KMS-11 (cell line): ENCODE measurements around the gene SH3BP2.

Source experiments
- H2AFZ ChIP-seq: fragments of 200-600 bp; sonication (generic); 2 replicates; pipeline ENCODE4 v1.6.1; 2016; ENCODE audit warnings: antibody characterized with exemption, mixed run types, low read depth
- H3K27ac ChIP-seq: fragments of 200-600 bp; sonication (generic); 2 replicates; pipeline ENCODE4 v1.6.1; 2016; ENCODE audit warnings: mild to moderate bottlenecking, mixed run types
- H3K27me3 ChIP-seq: fragments of 200-600 bp; sonication (generic); 2 replicates; pipeline ENCODE4 v1.6.1; 2017; ENCODE audit warnings: mild to moderate bottlenecking, low read depth, mixed run types, moderate library complexity; ENCODE audit not compliant: insufficient read depth
- H3K36me3 ChIP-seq: fragments of 200-600 bp; sonication (generic); 2 replicates; pipeline ENCODE4 v1.6.1; 2017; ENCODE audit warnings: mild to moderate bottlenecking, mixed run types; ENCODE audit not compliant: insufficient read depth
- H3K4me1 ChIP-seq: fragments of 200-600 bp; sonication (generic); 2 replicates; pipeline ENCODE4 v1.6.1; 2016; ENCODE audit warnings: mild to moderate bottlenecking, low read depth, mixed run types; ENCODE audit not compliant: poor library complexity, severe bottlenecking
- H3K4me2 ChIP-seq: fragments of 200-600 bp; sonication (generic); 2 replicates; pipeline ENCODE4 v1.7.0; 2016; ENCODE audit warnings: mild to moderate bottlenecking, mixed run types
- H3K4me3 ChIP-seq: fragments of 200-600 bp; sonication (generic); IDR thresholded peaks from 2 replicates; pipeline ENCODE4 v1.6.1; 2017; ENCODE audit warnings: low read depth, low read length, mixed read lengths; ENCODE audit not compliant: insufficient read depth
- H3K79me2 ChIP-seq: fragments of 200-600 bp; sonication (generic); 2 replicates; pipeline ENCODE4 v1.6.1; 2016; ENCODE audit warnings: low read depth, mixed run types; ENCODE audit not compliant: insufficient read depth
- H3K9ac ChIP-seq: fragments of 200-600 bp; sonication (generic); 2 replicates; pipeline ENCODE4 v1.6.1; 2016; ENCODE audit warnings: mild to moderate bottlenecking, mixed run types
- H4K20me1 ChIP-seq: fragments of 200-600 bp; sonication (generic); 2 replicates; pipeline ENCODE4 v1.6.1; 2016; ENCODE audit warnings: mild to moderate bottlenecking, mixed run types; ENCODE audit not compliant: insufficient read depth
- TF ChIP-seq, protein P1 (sequence below): fragments of 200-600 bp; sonication (generic); conservative IDR thresholded peaks from 2 replicates; pipeline ENCODE4 v1.6.1; 2017; ENCODE audit warnings: low read depth, mild to moderate bottlenecking, antibody characterized with exemption, low read length, moderate library complexity, mixed read lengths

The SH3BP2 gene

DNA sequence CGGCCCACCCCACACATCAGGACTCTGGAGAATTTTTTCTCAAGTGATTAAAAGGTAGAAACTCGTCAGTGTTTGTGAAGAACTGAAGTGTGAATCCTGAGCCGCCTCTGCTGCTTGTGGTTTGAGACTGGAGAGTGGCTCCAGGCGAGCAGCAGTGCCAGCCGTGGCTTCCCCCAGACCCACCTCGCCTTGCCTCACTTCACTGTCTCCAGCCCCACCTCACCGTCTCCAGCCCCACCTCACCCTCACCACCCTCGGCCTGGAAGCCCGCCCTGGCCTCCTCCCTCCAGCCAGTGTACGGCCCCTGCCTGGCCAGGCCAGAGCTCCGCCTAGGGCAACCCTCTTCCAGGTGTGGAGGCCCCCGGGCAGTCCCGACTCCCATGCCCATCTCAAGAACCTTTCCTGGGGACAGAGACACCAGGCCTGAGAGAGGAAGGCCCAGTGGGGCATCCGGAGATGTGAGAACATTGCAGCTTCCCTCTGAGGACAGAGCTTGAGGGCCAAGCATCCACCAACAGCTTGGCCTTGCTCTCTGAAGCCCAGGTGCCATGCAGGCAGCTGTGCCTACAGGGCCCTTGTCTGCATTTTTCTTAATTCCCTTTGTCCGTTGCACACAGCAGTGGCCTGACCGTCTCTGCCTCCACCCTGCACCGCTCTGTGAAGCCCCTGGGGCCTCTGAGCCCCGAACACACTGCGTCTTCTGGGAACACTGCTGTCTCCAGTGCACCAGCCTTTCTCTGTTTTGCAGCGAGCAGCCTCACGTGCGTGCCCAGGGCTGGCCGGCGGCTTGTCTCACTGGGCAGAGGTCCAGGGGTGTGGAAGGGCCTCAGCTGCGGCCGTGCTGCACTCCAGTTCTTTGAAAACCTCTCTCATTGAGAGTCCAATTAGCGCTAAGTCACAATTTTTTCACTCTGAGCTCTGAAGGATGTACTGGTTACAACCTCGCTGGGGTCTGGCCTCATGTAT lies 13.8 kb downstream of the SH3BP2 start:
- no peaks in the 10 kb centered on the region for H4K20me1 ChIP-seq
- H3K36me3 ChIP-seq, result no peaks in the 10 kb centered on the region
- H3K4me2 ChIP-seq, result no peak overlapping the region
- H3K9ac ChIP-seq, result no peak overlapping the region
- no peak overlapping the region for H3K4me3 ChIP-seq
- no peaks in the 10 kb centered on the region for H3K27me3 ChIP-seq
- H3K4me1 ChIP-seq, result peaks cover 8% of the 10 kb centered on the region
- no peaks in the 10 kb centered on the region; the same call in 1 of the 2 replicates for H3K79me2 ChIP-seq
- TF ChIP-seq, protein P1, sequence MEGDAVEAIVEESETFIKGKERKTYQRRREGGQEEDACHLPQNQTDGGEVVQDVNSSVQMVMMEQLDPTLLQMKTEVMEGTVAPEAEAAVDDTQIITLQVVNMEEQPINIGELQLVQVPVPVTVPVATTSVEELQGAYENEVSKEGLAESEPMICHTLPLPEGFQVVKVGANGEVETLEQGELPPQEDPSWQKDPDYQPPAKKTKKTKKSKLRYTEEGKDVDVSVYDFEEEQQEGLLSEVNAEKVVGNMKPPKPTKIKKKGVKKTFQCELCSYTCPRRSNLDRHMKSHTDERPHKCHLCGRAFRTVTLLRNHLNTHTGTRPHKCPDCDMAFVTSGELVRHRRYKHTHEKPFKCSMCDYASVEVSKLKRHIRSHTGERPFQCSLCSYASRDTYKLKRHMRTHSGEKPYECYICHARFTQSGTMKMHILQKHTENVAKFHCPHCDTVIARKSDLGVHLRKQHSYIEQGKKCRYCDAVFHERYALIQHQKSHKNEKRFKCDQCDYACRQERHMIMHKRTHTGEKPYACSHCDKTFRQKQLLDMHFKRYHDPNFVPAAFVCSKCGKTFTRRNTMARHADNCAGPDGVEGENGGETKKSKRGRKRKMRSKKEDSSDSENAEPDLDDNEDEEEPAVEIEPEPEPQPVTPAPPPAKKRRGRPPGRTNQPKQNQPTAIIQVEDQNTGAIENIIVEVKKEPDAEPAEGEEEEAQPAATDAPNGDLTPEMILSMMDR, result no peak
- H3K27ac ChIP-seq, result no peak overlapping the region
- H2AFZ ChIP-seq, result no peak overlapping the region

DNA sequence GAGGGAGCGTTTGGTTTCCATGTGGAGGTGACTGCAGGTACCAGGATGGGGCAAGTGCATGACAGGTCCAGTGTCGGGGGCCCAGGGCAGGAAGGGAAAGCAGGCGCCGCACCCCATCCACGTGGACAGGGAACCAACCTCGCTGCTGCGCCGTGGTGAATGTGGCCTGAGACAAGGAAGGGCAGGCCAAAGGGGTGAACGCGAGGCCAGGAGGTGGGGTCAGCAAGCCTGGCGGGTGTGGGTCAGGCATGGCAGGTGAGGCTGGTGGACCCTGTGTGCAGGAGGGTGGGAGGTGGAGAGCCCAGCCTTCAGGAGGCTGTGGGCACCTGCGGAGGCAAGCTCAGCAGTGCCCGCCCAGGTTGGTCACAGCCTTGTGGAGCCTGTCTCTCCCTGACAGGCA lies 14.7 kb downstream of the SH3BP2 start:
- Histone ChIP-seq H2AFZ (no peak overlapping the region), H3K36me3 (no peaks in the 10 kb centered on the region), H3K27ac (no peak overlapping the region), H3K79me2 (no peaks in the 10 kb centered on the region; the same call in 1 of the 2 replicates), H3K4me3 (no peak overlapping the region), H4K20me1 (no peaks in the 10 kb centered on the region), H3K27me3 (no peaks in the 10 kb centered on the region), H3K9ac (no peak overlapping the region), H3K4me2 (no peak overlapping the region), H3K4me1 (peaks cover 8% of the 10 kb centered on the region)
- TF ChIP-seq, protein P1, result no peak

DNA sequence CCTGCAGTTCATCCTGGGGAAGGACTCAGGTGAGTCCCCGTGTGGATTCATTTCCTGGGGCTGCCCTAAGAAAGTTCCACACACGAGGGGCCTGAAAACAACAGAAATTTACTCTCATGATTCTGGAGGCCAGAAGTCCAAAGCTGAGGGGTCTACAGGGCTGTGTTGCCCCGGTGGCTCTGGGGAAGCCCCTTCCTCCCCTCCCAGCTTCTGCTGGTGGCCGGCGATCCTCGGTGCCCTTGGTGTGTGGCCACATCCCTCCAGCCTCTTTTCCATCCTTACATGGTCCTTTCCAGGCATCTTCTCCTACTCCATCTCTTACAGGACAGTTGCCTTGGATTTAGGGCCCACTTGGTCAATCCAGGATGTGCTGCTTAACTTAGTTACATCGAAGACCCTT lies 15.1 kb downstream of the SH3BP2 start:
- Histone ChIP-seq H3K79me2 (peaks cover 3% of the 10 kb centered on the region; the same call in 1 of the 2 replicates), H3K27me3 (no peaks in the 10 kb centered on the region), H3K9ac (no peak overlapping the region), H4K20me1 (no peaks in the 10 kb centered on the region), H2AFZ (no peak overlapping the region), H3K36me3 (no peaks in the 10 kb centered on the region), H3K4me3 (no peak overlapping the region), H3K4me1 (peaks cover 8% of the 10 kb centered on the region), H3K27ac (no peak overlapping the region), H3K4me2 (no peak overlapping the region)
- TF ChIP-seq, protein P1, result no peak

DNA sequence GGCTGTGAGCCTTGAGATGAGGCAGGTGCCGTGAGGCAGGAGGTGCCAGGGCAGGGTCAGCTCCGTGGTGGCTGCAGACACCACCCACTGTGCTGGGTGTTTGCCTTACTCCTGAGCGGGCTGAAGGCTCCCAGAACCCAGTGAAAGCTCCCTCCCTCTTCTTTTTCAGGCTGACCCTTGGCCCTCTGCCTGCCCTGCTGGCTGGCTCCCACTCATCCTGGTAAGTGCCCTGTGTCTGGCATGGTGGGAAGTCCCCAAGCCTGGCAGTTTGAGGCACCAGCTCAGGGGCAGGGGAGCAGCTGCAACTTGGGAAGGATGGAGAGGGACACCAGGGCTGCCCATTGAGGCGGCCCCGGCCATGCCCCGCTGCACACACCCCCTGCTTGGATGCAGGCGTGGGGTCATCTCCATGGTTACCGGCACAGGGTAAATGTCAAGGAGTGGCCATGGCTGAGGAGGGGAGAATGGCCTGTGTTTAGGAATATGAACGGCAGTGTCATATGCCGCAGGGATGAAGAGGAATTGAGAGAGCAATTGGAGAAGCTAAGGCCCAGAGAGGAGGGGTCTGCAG lies 16.8 kb downstream of the SH3BP2 start:
- H3K4me3 ChIP-seq, result no peak overlapping the region
- peaks cover 8% of the 10 kb centered on the region for H3K4me1 ChIP-seq
- peaks cover 10% of the 10 kb centered on the region; the same call in 1 of the 2 replicates for H3K79me2 ChIP-seq
- no peak overlapping the region for H3K27ac ChIP-seq
- H2AFZ ChIP-seq, result no peak overlapping the region
- no peaks in the 10 kb centered on the region for H4K20me1 ChIP-seq
- TF ChIP-seq, protein P1, result no peak
- H3K36me3 ChIP-seq, result no peaks in the 10 kb centered on the region
- H3K27me3 ChIP-seq, result no peaks in the 10 kb centered on the region
- H3K9ac ChIP-seq, result no peak overlapping the region
- H3K4me2 ChIP-seq, result no peak overlapping the region
